Mesendoderm (in vitro differentiated cells): ENCODE results near the gene PDGFB.

Source experiments
- DNase-seq: peaks from one replicate; pipeline ENCODE4 v3.0.0; 2013
- H2AK5ac ChIP-seq: 2 replicates; pipeline ENCODE4 v1.6.1; 2013; ENCODE audit warnings: low read length, inconsistent platforms
- H2BK120ac ChIP-seq: 2 replicates; pipeline ENCODE4 v1.6.1; 2013; ENCODE audit warnings: low read depth, mild to moderate bottlenecking, low read length, moderate library complexity, mixed read lengths
- H2BK15ac ChIP-seq: replicated peaks from 2 replicates; pipeline ENCODE4 v1.6.1; 2013; ENCODE audit warnings: low read depth, mild to moderate bottlenecking, moderate library complexity
- H2BK5ac ChIP-seq: 2 replicates; pipeline ENCODE4 v1.6.1; 2013; ENCODE audit warnings: low read length, inconsistent platforms
- H3K18ac ChIP-seq: 2 replicates; pipeline ENCODE4 v1.6.1; 2013; ENCODE audit warnings: mild to moderate bottlenecking, low read length, mixed read lengths
- H3K23ac ChIP-seq: one replicate; pipeline ENCODE4 v1.6.1; 2013; ENCODE audit warnings: low read length
- H3K27ac ChIP-seq: 2 replicates; pipeline ENCODE4 v1.5.1; 2013; ENCODE audit warnings: low read depth, mild to moderate bottlenecking, inconsistent platforms, low read length, moderate library complexity
- H3K27me3 ChIP-seq: 2 replicates; pipeline ENCODE4 v1.6.1; 2013; ENCODE audit warnings: low read length, control low read depth, mild to moderate bottlenecking, inconsistent platforms; ENCODE audit not compliant: insufficient read depth, poor library complexity
- H3K36me3 ChIP-seq: 2 replicates; pipeline ENCODE4 v1.6.1; 2013; ENCODE audit warnings: low read length, inconsistent platforms; ENCODE audit not compliant: control insufficient read depth, insufficient read depth
- H3K4ac ChIP-seq: one replicate; pipeline ENCODE4 v1.6.1; 2013; ENCODE audit warnings: low read depth, mild to moderate bottlenecking, low read length, moderate library complexity
- H3K4me1 ChIP-seq: 2 replicates; pipeline ENCODE4 v1.6.1; 2013; ENCODE audit warnings: low read depth, low read length, inconsistent platforms; ENCODE audit not compliant: control insufficient read depth
- H3K4me2 ChIP-seq: 2 replicates; pipeline ENCODE4 v1.6.1; 2013; ENCODE audit warnings: low read length
- H3K4me3 ChIP-seq: 2 replicates; pipeline ENCODE4 v1.5.1; 2013; ENCODE audit warnings: mild to moderate bottlenecking, low read length
- H3K56ac ChIP-seq: one replicate; pipeline ENCODE4 v1.6.1; 2013; ENCODE audit warnings: low read length
- H3K79me1 ChIP-seq: 2 replicates; pipeline ENCODE4 v1.6.1; 2013; ENCODE audit warnings: low read length, inconsistent platforms
- H3K79me2 ChIP-seq: 2 replicates; pipeline ENCODE4 v1.6.1; 2013; ENCODE audit warnings: mild to moderate bottlenecking, low read length; ENCODE audit not compliant: control insufficient read depth, insufficient read depth
- H3K9ac ChIP-seq: 2 replicates; pipeline ENCODE4 v1.6.1; 2013; ENCODE audit warnings: low read length, inconsistent platforms
- H4K5ac ChIP-seq: one replicate; pipeline ENCODE4 v1.6.1; 2013; ENCODE audit warnings: low read length
- H4K8ac ChIP-seq: one replicate; pipeline ENCODE4 v1.6.1; 2013; ENCODE audit warnings: low read depth, mild to moderate bottlenecking, control low read depth, low read length, moderate library complexity
- WGBS: extraction: QIAGEN DNeasy Blood & Tissue Kit; methylation state at CpG from one replicate; pipeline ENCODE4 v1.1.7; 2013; ENCODE audit warnings: low lambda C conversion rate, missing lambda C conversion rate; ENCODE audit not compliant: insufficient coverage; ENCODE audit errors: extremely low coverage; 5-methylcytosine and 5-hydroxymethylcytosine counted together

PDGFB gene

DNA sequence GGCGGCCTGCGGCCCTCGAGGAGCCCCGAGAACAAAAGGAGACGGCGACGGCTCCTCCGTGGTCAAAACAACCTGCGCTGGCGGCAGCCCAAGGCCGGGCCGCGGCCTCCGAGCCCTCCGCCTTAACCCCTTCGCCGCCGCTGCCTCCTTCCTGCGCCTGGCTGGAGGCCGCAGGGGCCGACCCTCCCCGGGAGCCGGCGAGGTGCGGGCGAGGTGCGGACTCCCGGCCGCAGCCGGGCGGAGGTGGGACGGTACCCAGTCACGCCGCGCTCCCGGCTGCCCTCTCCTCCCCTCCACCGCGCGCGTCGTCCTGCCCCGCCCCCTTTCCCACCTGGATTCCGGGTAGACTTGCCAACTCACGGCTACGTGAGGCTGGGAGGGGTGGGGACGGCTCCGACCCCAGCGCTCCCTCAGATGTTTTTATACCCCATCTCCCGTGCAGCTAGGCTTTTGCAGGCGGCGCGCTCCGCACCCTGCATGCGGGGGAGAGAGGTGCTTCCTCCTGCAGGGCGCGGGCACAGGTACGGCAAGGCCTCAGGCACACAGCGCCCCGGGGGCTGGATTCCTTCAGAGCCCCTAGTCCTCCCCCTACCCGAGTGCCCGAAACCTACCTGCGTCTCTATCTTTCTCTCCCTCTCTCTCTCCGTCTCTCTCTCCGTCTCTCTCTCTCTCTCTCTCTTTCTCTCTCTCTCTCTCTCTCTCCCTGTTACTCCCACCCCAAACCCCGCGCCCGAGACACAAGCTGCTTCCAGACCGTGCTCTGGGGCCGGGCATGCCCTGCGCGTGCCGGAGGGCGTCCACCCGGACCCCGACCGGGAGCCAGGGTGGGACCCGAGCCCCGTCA is 2.0 kb downstream of the PDGFB start:
- Histone ChIP-seq H3K4me2 (peak overlapping the region; percentile 91), H3K4me3 (peak overlapping the region; percentile 49), H3K27ac (peak overlapping the region; percentile 55), H3K23ac (peak overlapping the region; percentile 89), H3K56ac (peak overlapping the region; percentile 94), H2BK5ac (no peak overlapping the region), H3K79me2 (no peaks in the 10 kb centered on the region), H2BK120ac (no peak overlapping the region), H3K4me1 (peaks cover 7% of the 10 kb centered on the region), H4K5ac (no peak overlapping the region), H3K9ac (peak overlapping the region; percentile 83), H3K79me1 (peaks cover 3% of the 10 kb centered on the region), H3K4ac (peak overlapping the region; percentile 70), H3K18ac (peak overlapping the region; percentile 75), H2AK5ac (no peak overlapping the region), H3K27me3 (no peaks in the 10 kb centered on the region), H4K8ac (no peak overlapping the region), H2BK15ac (no peak overlapping the region), H3K36me3 (no peaks in the 10 kb centered on the region)
- no CpG with 5 or more reads among the region's 78 CpGs for WGBS
- peak; percentile 68 for DNase-seq

- peak overlapping the region; percentile 94 for H3K23ac ChIP-seq
- no peak overlapping the region for H3K27ac ChIP-seq
- H3K4me1 ChIP-seq = peaks cover 7% of the 10 kb centered on the region
- peak overlapping the region; percentile 94 for H3K56ac ChIP-seq
- DNase-seq = no peak
- no CpG with 5 or more reads among the region's 92 CpGs for WGBS
- no peak overlapping the region for H2AK5ac ChIP-seq
- H4K8ac ChIP-seq = no peak overlapping the region
- H3K36me3 ChIP-seq = no peaks in the 10 kb centered on the region
- no peak overlapping the region for H4K5ac ChIP-seq
- peak overlapping the region; percentile 83 for H3K9ac ChIP-seq
- H3K79me1 ChIP-seq = peaks cover 3% of the 10 kb centered on the region
- peak overlapping the region; percentile 49 for H3K4me3 ChIP-seq
- H3K18ac ChIP-seq = peak overlapping the region; percentile 75
- no peaks in the 10 kb centered on the region for H3K27me3 ChIP-seq
- peak overlapping the region; percentile 70 for H3K4ac ChIP-seq
- no peaks in the 10 kb centered on the region for H3K79me2 ChIP-seq
- no peak overlapping the region for H2BK120ac ChIP-seq
- H2BK15ac ChIP-seq = no peak overlapping the region
- no peak overlapping the region for H2BK5ac ChIP-seq
- H3K4me2 ChIP-seq = peak overlapping the region; percentile 91
These were observed 2.8 kb downstream of the PDGFB start for GRCh38 chr22:39241794-39242594.

GRCh38 chr22:39240831-39241793 is 3.7 kb downstream of the PDGFB start:
- Histone ChIP-seq H2BK120ac (no peak overlapping the region), H3K4me2 (no peak overlapping the region), H3K27ac (no peak overlapping the region), H3K23ac (no peak overlapping the region), H3K56ac (peak overlapping the region; percentile 78), H3K27me3 (no peaks in the 10 kb centered on the region), H3K9ac (peak overlapping the region; percentile 54), H3K4ac (no peak overlapping the region), H3K79me2 (no peaks in the 10 kb centered on the region), H4K5ac (no peak overlapping the region), H3K79me1 (peaks cover 3% of the 10 kb centered on the region), H3K4me3 (no peak overlapping the region), H3K4me1 (peaks cover 7% of the 10 kb centered on the region), H3K36me3 (no peaks in the 10 kb centered on the region), H3K18ac (no peak overlapping the region), H2BK15ac (no peak overlapping the region), H2BK5ac (no peak overlapping the region), H4K8ac (no peak overlapping the region), H2AK5ac (peak overlapping the region; percentile 82)
- no CpG with 5 or more reads among the region's 27 CpGs for WGBS
- peak; percentile 66 for DNase-seq

- H3K4me1 ChIP-seq = peaks cover 8% of the 10 kb centered on the region
- no peak overlapping the region for H2BK15ac ChIP-seq
- H3K4me3 ChIP-seq = no peak overlapping the region
- H4K5ac ChIP-seq = no peak overlapping the region
- no CpG with 5 or more reads among the region's 20 CpGs for WGBS
- no peak overlapping the region for H3K23ac ChIP-seq
- DNase-seq = no peak
- H3K56ac ChIP-seq = peak overlapping the region; percentile 25
- H3K27ac ChIP-seq = no peak overlapping the region
- H3K9ac ChIP-seq = no peak overlapping the region
- H2BK120ac ChIP-seq = no peak overlapping the region
- H2BK5ac ChIP-seq = no peak overlapping the region
- no peak overlapping the region for H2AK5ac ChIP-seq
- H3K27me3 ChIP-seq = no peaks in the 10 kb centered on the region
- no peak overlapping the region for H4K8ac ChIP-seq
- no peak overlapping the region for H3K18ac ChIP-seq
- H3K4ac ChIP-seq = no peak overlapping the region
- peaks cover 3% of the 10 kb centered on the region for H3K79me1 ChIP-seq
- no peak overlapping the region for H3K4me2 ChIP-seq
- H3K79me2 ChIP-seq = no peaks in the 10 kb centered on the region
- no peaks in the 10 kb centered on the region for H3K36me3 ChIP-seq
These were observed 5.0 kb downstream of the PDGFB start for GRCh38 chr22:39239561-39240423.
